ENCODE data around the gene CCL2.

Gene CCL2

DNA sequence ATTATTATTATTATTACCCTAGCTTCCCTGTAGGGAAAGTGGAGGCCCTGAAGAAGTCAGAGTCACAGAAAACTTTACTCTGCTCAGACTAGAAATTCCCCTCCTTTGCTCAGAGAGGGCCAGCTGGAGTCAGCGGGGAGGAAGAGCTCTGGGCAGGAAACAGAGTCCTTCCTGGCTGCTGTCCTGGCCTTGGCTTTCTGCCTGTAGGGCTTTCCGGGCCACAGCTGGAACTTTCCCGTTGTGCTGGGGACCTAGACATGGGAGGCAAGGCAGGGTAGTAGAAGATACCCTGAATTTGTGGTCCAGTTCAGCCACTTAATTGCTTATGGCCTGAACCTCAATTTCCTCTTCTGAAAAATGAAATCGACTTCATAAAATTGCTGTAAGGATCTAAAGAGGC lies 14.0 kb upstream of the CCL2 start:
- no peak for DNase-seq (ENCODE audit: low read depth)

DNA sequence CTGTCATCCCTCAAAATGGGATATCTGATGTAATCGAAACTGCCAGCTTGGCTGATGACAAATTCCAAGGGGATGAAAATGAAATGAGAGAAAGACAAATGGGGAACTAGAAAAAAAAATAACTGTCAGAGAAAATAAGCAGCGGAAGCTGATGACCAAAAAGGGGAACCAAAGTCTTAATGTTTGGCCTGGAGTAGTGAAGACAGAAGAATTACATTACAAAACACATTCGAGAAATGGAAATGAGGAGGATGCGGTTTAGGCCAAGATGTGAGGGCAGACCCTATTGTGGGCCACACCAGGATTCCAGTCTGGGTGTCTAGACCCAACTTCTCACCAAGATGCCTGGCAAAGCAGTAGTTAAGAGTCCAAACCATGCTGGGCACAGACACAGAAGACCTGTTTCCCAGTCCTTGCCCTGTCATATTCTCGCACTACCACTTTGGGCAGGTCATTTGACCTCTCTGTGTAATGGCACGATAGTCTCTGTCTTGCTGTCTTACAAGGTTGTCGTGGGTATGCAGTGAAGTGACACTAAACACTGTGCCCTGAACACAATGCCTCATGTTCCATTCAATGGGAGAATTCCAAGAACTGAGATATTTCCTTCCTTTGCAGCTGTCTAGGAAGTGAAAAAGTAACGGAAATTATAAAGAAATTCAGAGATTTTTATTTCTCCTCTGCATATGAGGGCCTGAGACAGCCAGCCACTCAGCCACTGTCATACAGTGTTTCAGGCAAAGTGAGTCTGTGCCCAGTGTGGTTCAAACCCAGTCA lies 12.3 kb upstream of the CCL2 start:
- no peak for DNase-seq (ENCODE audit: low read depth)

DNA sequence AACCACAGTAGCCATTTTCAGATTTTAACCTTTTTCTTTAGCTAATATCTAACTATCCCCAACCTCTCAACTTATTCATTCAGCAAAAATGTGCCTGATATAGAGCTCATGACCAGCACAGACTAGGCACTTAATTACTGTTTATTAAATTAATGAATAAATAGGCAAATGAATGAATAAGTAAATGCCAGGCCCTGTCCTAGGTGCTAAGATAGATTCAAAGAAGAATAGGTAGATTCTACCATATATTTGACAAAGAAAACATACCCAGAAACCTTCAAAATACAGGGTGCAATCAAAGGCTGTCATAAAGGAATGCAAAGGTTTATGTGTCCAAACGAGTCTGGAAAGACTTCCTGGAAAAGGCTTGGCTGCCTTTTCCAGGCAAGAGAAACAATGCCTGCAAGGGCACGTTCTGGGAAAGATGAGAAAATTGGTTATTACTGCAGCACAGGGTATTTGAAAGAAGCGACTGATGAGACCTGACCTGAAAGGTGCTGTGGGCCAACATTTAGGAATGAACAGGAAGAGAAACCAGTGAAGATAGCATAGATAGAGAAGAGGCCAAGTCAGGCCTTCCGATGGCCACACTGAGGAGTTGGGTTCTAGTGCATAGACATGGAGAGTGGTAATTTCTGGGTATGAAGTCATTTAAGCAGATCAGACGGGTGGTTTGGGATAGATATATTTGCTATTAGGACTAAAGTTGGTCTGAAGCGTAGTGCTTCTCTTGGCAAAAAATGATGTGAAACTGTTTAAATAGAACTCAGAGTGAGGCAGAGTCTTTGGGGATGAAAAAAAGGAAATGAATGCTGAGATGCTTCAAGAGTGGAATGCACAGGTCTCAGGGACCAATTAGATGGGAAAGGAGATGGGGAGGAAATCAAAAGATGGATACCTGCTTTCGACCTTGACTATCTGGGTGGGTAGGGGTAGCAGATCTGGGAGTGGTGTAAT lies 11.4 kb upstream of the CCL2 start:
- no peak for DNase-seq (ENCODE audit: low read depth)

DNA sequence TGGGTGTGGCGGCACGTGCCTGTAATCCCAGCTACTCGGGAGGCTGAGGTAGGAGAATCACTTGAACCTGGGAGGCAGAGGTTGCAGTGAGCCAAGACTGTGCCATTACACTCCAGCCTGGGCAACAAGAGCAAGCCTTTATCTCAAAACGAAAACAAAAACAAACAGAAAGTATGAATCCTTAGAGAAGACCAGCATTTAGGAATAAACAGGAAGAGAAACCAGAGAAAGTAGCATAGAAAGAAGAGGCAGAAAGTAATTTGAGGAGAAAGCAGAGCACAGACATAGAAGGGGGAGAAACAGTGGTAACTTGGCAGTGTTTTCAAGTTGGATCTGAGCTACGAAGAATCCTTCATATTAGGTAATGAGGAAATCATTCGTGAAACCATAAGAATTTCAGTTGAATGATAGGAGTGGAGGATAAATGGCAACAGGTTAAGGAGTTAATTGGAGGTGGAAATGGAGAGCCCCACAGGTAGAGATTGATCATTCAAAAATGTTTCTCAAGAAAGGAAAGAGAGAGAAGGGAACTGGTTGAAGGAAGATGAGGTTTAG lies 9.7 kb upstream of the CCL2 start:
- no peak for DNase-seq (ENCODE audit: low read depth)

DNA sequence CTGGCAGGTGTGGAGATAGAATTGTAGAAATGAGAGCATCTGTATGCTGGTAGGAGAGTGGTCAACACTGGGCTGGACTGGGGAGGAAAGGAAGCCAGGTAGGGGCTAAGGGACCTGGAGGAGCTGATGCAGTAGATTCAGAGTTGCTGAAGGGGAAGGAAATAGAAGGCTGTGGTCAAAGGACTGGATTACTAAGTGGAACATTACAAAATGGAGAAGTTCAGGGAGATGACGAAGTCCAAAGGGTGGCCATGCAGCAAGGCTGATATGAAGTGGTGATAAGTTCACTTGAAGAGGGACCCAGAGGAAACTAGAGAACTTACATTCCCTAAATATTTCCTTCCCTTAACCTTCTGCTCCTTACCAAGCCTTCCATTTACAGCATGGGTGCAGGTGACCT lies 8.6 kb upstream of the CCL2 start:
- no peak for DNase-seq (ENCODE audit: low read depth)

DNA sequence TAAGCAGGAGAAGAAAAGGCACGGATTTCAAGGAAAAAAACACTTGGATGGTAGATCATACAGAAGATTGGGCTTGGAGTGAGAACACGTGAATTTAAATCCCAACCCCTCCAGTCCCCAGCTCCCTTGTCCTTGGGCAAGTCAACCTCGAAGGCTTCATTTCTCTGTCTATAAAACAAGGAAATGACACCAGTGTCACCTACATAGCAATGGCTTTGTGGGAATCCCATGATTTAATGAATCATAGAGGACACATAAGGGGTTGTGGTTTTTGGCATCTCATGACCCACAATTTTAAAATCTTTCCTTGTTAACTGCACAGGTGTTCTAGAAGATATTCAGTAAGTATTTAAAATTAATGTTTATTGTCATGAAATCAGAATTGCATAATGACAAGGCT lies 8.2 kb upstream of the CCL2 start:
- DNase-seq (ENCODE audit: low read depth) = no peak

DNA sequence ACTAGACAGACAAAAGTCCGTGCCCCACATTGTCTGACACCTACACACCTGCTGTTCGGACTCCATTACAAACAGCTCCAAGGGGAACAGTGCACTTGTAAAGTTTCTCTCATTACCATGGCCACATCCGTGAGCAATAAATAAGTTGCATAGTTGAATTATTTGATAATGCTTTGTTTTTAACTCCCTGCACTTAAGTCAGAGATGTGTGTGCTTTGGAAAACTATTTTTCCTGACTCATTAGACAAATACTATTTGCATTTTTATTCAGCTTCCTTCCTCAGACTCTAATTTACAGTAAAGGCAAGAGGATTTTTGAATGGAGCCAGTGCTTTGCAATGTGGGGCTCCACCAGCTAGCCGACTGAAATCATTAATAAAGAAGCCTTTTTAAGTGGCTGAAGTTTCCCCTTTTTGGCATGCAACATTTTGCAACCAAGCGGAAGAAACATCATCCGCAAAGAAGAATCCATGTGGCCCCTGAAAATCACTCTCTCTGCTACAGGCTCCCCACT lies 6.5 kb upstream of the CCL2 start:
- DNase-seq (ENCODE audit: low read depth) = peak; percentile 80

DNA sequence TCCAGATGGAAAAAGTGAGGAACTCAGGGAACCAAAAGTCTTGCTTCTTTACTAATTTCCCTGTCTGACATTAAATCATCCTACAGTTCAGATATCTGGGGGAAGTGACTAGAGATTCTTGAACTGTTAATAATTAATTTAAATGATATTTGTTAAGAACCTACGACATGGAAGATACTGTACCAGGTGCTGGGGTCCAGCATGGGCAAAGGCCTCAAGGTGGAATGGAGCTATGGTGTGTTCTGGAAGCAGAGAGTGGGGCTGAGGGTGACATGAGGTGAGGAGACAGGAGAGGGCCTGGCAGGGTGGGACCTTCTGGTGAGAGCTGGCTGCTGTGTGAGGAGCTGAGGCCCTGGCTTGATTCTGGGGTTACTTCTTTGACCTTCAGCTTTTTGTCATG lies 6.0 kb upstream of the CCL2 start:
- no peak for DNase-seq (ENCODE audit: low read depth)

DNA sequence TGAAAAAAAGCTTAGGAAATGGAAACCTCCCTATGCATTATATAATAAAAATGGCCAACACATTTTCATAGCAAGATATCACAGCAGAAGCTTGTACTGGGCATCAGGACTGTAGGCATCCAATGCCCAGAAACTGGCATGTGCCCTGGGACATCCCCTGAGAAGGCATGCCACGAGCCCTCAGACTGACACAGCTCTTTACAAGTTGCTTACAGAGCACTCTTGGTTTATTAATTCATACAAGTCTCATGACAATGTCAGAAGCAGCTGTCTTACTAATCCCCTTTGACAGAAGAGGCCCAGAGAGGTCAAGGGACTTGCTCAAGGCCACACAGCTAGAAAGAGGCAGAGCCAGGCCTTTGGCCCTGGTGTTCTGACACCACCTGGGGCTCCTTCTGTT lies 5.6 kb upstream of the CCL2 start:
- DNase-seq (ENCODE audit: low read depth) = no peak

DNA sequence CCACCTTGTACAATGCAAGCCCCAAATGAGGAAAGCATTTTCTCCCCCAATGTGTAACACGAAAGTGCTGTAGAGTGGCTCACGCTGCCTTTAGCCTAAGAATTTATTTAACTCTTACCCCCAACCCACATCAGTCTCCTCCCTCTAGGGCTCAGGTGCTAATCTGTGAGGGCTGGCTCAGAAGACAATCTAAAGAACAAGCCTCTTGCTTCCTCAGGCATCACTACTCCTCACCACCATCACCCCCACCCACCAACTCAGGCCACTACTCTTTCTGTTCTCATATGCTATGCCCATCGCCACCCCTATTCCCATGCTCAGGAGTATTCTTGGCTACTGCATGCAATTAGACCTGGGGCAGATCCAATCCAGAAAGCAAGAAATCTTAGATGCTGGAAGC lies 3.9 kb upstream of the CCL2 start:
- DNase-seq (ENCODE audit: low read depth) = no peak

DNA sequence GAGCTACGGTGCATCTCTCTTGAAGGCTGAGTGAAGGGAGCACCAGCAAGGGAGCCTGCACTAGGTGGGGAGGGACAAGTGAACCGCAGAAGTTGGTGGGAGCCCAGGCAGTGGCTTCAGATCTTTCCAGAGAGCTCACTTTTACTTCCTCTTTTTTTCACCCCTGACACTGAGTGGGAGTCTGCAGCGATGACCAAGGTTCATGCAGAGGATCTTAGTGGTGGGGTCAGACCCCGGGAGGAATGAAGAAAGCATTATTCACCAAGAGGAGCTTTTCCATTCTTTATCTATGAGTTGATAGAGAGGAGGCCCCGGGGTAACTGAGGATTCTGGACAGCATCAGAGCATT lies 3.0 kb upstream of the CCL2 start:
- DNase-seq (ENCODE audit: low read depth) = no peak

DNA sequence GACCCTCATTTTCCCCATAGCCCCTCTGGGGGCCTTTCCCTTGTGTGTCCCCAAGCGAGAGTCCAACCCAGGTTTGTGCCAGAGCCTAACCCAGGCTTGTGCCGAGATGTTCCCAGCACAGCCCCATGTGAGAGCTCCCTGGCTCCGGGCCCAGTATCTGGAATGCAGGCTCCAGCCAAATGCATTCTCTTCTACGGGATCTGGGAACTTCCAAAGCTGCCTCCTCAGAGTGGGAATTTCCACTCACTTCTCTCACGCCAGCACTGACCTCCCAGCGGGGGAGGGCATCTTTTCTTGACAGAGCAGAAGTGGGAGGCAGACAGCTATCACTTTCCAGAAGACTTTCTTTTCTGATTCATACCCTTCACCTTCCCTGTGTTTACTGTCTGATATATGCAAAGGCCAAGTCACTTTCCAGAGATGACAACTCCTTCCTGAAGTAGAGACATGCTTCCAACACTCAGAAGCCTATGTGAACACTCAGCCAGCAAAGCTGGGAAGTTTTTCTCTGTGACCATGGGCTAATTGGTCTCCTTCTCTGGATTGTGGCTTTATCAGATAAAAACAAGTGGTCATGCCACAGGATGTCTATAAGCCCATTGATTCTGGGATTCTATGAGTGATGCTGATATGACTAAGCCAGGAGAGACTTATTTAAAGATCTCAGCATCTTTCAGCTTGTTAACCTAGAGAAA lies 2.5 kb upstream of the CCL2 start:
- DNase-seq (ENCODE audit: low read depth) = peak; percentile 82

DNA sequence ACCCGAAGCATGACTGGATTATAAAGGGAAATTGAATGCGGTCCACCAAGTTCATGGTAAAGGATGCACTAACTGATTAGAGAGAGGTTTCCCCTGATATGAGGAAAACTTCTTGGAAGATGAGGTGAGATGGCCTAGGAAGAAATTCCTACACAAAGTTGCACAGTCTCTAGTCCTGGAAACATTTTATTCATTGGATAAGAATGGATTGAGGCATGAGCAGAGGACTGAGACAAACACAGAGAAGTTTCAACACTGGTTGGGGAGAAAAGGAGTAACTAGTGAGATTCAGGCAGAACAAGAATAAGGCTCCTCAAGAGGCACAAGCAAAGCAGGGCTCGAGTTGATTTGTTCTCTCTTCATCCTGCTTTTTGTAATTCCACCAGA lies 2.0 kb upstream of the CCL2 start:
- no peak for DNase-seq (ENCODE audit: low read depth)

DNA sequence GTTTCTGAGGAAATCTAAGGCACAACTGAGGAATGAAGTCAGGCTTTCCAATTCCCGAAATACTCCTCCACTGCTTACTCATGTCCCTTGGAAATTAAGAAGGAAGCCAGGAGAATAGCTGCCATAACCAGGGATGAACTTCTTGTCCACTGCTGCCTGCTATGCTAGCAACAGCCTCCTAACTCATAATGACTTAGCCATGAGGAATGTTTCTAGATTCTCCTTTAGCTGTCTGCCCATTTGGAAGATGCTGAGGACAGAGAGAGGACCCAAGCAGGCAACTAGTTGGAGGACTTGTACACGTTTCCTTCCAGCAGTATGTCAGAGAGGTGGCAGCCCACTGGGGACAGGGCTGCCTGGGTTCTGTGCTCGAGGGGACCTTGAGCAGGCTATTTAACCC lies 939 bp upstream of the CCL2 start:
- peak; percentile 83 for DNase-seq (ENCODE audit: low read depth)

DNA sequence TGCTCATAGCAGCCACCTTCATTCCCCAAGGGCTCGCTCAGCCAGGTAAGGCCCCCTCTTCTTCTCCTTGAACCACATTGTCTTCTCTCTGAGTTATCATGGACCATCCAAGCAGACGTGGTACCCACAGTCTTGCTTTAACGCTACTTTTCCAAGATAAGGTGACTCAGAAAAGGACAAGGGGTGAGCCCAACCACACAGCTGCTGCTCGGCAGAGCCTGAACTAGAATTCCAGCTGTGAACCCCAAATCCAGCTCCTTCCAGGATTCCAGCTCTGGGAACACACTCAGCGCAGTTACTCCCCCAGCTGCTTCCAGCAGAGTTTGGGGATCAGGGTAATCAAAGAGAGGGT lies 272 bp downstream of the CCL2 start:
- no peak for DNase-seq (ENCODE audit: low read depth)

DNA sequence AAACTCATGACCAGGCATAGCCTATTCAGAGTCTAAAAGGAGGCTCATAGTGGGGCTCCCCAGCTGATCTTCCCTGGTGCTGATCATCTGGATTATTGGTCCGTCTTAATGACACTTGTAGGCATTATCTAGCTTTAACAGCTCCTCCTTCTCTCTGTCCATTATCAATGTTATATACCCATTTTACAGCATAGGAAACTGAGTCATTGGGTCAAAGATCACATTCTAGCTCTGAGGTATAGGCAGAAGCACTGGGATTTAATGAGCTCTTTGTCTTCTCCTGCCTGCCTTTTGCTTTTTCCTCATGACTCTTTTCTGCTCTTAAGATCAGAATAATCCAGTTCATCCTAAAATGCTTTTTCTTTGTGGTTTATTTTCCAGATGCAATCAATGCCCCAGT lies 756 bp downstream of the CCL2 start:
- DNase-seq (ENCODE audit: low read depth) = no peak

DNA sequence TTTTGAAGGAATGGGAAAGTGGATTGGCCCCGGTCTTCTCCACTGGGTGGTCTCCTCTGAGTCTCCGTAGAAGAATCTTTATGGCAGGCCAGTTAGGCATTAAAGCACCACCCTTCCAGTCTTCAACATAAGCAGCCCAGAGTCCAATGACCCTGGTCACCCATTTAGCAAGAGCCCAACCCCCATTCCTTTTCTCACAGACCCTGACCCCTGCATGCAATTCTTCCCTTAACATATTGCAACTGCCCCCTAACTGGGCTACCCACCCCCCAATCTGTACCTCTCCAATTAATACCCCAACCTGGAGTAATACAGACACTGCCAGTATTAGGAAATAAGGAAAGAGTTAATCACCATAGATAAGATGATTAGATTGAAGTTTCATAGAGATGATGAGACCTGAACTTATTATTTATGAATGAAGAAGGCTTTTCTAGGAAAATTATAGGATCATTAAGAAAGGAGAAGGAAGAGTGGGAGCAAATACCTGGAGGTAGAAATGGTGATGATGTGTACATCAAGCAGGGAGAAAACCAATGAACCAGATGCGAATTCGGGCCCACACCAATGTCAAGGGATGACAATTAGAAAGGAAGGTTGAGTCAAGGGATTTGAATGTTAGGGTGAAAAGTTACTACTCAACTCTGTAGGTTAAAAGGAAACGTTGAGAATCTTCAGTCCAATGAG lies 2.4 kb downstream of the CCL2 start:
- no peak for DNase-seq (ENCODE audit: low read depth)

DNA sequence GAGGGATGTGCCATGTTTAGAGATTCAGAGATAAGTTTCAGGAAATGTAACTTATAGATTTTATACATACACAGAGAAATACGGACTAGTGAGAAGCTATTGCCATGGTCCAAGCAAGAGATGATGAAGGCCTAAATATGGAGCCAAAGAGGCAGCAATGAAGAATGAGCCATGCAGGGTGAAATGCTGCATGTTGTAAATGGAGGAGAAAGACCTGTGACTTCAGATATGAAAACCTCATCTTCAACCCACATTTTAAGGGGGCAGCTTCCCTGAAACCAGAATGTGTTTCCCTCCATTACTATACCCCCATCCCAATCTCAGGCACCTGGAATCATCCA lies 2.9 kb downstream of the CCL2 start:
- no peak for DNase-seq (ENCODE audit: low read depth)

DNA sequence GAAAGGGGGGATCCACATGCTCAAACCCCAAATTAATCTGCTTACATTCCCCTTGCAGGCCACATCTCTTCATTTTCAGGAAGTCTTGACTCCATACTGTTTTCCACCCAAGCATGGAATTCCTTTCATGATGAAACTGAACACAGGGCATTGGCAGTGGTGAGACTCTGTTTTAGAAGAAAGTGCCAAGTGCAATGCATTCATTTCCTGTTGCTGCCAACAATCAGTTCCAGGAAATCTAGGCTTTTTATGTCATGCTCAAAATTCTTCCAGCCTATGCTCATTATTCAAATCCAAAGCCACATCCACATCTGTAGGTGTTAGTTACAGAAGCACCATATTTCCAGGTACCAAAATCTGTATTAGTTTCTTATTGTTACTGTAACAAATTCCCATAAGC lies 4.1 kb downstream of the CCL2 start:
- peak; percentile 42 for DNase-seq (ENCODE audit: low read depth)

DNA sequence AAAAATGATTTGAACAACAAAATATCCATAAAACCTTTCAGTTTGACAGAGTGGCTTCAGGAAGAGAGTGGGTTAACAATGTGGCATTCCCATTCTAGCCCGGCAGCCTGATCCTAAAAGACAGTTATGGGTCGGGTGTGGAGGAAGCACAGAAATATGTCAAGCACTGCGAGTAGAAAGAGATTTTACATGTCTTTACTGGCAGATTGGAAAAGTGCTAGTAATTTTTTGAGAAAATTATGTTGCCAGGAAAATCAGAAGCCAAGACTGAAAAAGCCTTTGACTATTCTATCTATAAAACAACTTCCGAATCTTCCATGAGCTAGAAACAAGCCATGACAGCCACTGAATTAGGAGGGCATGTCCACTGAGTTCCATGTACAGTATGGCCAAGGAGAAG lies 5.8 kb downstream of the CCL2 start:
- DNase-seq (ENCODE audit: low read depth) = no peak

DNA sequence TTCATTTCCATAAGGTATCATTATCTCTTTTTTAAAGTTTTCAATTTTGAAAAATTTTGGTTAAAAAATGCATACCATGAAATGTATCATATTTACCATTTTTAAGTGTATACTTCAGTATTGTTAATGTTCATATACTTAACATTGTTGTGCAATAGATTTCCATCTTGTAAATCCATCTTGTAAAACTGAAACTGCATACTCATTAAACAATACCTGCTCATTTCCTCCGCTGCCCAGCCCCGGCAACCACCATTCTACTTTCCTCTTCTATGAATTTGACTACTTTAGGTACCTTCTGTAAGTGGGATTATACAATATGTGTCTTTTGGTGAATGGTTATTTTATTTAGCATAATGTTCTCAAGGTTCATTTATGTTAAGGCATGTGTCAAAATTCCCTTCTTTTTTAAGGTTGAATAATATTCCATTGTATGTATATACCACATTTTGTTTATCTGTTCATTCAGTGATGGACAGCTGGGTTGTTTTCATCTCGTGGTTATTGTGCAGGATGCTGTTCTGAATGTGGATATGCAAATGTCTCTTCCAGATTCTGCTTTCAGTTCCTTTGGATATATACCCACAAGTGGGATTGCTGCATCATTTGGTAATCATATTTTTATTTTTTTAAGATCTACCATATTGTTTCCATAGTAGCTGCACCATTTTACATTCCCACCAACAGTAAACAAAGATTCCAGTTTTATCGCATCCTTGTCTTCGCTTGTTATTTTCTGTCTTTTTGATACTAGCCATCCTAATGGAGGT lies 6.7 kb downstream of the CCL2 start:
- DNase-seq (ENCODE audit: low read depth) = no peak

All from GM04503 (cell line).